Stimulated activated CD4-positive, alpha-beta T cell treated with anti-CD3 and anti-CD28 coated beads, Interleukin-12 subunit alpha, Interleukin-12 subunit beta, amount 100 ng/mL, for 24 hours (primary cell): ENCODE data around the gene PIN4.
"Not testable (repeated sequence)": the region's sequence is repeated elsewhere in the genome, so short reads cannot be mapped to it uniquely, and the experiment has no call there.

Experiments
- DNase-seq, 2 experiments: peaks; one replicate each; pipeline ENCODE4 v3.0.0-alpha.2; 2020; ENCODE audit warnings: low read depth in 2 of 2

PIN4 gene

DNA sequence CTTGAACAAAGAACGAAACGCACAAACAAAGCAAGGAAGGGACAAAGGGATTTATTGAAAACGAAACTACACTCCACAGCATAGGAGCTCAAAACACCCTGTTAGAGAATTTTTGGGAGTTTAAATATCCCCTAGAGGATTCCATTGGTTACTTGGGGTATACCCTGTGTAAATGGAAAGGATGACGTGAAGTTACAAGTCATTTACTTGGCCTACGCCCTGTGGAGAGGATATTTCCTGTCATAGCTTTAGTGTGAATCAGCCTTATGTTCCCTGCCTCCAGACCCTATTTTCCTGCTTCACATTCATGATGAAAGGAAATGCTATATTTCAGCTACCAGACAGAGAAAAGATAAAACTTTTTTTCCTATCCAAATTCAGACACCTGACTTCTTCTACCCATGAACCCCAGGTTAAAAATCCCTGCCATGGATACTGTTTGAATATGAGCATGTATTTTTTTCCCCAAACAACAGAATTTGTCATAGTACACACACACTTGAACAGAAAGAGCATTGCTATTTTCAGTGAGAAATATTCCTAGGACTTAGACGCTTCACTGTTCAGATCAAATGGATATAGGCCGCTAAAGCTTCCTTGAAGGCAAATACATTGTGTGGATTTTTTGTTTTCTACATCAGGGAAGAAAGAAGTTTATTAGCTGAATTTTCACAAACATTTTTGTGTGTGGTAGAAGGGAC is 20.4 kb downstream of the PIN4 start:
- DNase-seq, result no peak

DNA sequence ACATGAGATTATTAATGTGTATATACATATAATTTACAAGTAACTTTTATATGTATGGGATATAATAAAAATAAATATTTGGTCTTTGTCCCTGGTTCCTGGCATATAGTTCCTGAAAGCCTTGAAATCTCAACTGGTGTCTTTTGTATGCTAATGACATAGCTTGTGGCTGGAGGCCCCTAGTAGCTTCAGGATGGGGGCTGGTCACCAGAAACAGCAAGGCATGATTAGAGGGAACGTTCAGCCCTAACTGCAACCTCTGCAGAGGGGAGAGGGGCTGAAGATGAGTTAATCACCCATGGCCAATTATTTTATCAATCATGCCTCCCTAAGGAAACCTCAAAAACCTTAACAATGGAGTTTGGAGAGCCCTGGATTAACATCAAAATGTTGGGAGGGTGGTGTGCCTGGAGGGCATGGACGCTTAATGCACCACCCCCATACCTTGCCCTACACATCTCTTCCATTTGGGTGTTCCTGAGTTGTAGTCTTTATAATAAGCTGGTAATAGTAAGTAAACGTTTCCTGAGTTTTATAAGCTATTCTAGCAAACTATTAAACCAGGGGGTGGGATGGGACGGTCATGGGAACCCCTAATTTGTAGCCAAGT is 21.3 kb downstream of the PIN4 start:
- DNase-seq, result no peak

DNA sequence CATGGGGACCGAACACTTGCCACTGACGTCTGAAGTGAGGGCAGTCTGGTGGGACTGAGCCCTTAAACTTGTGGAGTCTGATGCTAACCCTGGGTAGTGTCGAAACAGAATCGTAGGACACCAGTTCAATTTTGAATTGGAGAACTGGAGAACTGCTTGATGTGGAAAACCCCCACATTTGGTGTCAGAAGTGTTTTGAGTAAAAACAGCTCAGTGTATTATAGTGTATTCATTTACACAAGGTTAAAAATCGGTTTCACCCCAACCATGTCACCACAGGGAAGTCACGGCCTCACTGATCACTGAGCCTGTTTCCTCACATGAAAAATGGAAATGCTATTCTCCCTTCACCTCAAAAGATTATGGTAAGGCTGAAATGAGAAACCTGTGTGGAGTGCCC is 21.9 kb downstream of the PIN4 start:
- no peak for DNase-seq

DNA sequence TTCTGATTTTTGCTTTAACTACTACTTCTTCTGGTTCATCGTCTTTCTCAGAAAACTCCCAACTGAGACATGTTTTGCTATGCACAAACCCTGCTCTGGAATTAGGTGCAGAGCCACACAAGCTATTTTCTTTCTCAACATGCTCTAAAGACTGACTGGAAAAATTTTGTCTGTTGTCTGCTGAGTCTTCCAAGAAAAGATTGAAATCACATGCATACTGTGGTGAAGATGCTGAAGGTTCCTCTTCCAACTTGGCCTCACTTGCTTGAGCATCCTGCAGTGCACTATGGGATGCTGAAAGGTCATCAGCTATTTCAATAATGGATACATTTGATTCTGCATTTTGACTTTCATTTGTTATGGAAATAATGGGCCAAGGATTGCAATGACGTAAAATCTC is 24.1 kb downstream of the PIN4 start:
- DNase-seq, result no peak

DNA sequence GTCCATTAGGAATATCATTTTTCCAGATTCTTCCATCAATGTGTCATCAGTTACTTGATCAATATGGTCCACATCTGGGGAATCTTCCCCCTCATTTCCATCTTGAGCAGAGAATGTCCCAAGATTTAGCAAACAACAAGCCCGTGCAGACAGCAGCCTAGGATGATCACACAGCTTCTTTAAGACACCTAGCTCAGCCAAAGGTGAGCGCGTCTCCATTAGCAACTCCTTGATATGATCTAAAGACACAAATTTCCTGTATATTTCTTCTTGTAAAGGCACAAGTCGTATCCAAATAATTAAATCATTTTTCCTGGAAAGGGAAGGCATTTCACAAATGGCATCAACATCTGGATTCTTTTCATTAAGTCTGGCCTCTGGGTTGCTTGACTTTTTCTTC is 25.8 kb downstream of the PIN4 start:
- DNase-seq, result no peak

DNA sequence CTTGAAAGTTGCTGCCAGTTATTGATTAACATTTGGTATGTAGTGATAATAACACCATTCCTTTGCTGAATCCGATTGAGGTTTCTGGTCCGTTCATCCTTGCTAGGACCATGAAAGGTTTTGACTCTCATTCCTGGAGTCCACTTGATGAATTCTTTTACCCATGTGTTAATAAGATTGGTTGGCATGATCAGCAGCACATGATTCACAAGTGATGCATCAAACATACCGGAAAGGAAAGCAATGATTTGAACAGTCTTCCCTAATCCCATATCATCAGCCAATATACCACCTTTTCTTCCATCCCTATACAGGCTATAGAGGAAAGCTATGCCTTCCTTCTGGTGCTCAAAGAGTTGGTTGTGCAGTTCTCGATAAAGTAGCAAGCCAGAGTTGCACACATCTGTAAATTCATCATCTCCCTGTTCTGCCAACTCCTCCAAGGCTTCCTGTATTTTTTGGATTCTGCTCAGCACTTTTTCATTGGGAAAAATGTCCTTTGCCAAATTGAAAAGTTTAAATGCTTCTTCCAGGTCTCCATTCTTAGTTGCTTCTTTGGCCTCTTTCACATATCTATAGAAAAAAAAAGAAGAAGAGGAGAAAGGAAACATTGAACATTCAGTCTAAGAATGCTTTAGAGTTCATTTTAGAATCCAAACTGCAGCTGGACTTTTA is 26.7 kb downstream of the PIN4 start:
- no peak for DNase-seq

DNA sequence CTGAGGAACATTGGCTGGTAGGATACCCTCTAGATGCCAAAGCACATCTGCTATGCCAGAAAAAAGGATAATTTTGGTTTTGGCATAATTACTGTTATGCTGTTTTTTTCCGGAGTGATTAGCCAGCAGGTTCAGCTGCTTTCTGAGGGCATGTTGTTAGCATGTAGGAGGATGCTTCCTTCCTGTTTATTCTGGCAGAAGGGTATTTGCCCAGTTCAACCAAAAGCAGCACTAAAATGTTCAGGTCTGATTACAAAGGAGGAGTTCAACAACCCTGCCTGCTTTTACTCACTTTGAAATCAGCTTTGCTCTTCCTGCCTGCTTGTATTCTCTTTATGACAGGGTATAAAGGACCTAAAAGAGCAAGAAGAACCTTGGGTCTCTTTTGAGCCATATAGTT is 35.4 kb downstream of the PIN4 start:
- DNase-seq, result no peak

DNA sequence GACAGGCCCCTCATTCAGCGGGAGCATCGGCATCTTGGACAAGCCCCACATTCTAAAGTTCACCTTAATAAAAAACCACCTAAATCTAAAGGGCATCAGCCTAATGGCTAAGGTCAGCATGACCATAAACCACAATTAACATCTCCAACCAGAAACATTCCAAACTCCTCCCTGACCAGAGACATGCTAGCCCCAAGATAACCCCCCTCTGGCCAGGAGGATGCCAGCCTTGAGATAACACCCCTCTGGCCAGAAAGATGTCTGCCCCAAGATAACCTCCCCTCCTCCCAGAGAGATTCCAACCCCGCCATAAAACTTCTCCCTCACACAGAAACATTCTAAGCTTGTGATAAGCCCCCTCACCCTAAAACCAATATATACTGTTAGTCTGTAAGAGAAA is 38.8 kb downstream of the PIN4 start:
- DNase-seq, result not testable (repeated sequence)

DNA sequence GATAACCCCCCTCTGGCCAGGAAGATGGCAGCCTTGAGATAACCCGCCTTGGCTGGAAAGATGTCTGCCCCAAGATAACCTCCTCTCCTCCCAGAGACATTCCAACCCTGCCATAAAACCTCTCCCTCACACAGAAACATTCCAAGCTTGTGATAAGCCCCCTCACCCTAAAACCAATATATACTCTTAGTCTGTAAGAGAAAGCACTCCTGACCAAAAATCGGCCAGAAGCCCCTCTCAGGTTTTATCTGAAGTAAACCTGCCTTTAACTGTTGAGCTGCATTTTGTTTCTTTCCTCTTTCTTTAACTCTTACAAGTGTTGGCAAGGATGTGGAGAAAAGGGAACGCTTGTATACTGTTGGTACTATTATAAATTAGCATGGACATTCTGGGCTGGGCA is 48.7 kb downstream of the PIN4 start:
- DNase-seq, result no peak

DNA sequence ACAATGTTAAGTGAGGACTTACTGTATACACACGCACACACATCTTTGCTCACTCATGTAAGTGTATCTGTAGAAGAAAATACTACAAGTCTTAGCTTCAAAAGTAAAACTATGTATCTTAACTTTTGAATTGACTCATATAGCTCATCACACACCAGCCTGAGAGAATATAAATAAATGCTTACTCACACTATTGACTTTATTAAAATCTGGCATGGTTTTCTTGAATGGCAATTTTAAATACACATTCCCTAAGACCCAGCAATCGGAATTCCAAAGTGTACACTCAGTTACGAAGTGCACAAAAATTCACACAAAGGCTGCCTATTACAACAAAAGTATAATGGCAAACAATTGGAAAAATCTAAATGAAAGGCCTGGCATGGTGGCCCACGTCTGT is 55.3 kb downstream of the PIN4 start:
- no peak for DNase-seq

DNA sequence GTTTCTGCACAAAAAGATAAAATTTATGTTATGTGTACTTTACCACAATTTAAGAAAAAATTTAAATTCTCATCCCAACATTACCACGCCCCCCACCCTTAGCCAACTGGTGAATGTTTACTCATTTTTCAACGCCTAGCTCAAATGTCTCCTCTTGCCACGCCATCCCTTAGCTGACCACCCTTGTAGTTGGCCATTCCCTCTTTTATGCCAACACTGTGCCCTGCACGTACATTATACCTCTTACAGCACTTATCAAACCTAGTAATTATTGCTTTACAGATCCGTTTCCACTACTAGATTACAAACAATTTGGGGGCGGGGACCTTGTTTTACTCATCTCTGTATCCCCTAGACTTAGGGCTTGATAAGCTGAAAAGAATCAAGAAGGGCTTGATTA is 56.6 kb downstream of the PIN4 start:
- no peak for DNase-seq

DNA sequence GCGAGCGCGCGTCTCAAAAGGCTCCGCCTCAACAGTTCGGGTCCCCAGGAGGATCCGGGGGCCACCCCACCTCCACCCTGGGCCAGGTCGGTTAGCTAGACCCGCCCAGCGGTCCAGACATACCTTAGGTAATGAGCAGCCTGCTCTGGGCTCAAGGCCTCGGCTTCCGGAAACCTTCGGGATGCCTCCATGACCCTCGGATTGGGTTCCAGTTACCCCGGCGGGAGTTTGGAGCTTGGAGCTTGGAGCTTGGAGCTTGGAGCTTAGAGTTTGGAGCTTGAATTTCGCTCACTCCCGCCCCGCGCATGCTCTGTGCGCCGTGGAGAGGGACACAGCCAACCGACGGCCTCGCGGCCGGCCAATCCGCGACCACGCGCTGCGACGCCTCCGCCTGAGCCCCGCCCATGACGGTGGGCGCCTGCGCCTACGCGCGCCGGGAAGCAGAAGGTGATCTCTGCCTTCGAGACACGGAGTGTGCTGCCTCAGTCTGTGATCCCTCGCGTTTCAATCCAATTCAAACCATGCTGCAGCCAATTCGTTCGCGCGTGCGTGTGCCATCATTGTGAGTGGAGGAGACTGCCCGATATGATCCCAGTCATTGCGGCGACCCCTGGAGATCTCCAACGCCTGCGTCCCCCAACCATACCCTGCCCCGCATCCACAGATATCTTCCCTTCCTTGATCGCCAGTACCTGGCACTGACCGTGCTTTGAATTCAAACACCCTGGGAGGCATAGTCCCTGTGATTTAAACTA is 57.3 kb downstream of the PIN4 start, which contains the start of gene ERCC6L:
ERCC6L (minus strand) TSS at position 307 of the 755 bp plus-strand sequence; CDS start at position 191, 116 bp downstream.
- DNase-seq, result peak; percentile 62 to 80

DNA sequence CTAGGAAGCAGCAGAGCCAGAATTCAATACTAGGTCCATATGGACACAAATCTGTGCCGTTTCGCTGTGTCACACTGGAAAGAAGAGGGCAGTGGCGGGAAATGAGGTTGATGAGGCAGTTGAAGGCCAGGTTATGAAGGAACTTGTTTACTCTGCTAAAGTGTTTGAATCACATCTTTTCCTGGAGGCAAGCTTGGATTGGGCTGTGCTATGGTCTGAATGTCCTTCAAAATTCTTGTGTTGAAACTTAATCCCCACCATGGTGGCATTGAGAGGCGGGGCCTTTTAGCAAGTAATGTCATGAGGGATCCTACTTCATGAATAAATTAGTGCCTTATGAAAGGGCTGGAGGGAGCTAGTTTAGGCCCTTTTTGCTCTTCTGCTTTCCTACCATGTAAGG is 59.4 kb downstream of the PIN4 start:
- no peak for DNase-seq

DNA sequence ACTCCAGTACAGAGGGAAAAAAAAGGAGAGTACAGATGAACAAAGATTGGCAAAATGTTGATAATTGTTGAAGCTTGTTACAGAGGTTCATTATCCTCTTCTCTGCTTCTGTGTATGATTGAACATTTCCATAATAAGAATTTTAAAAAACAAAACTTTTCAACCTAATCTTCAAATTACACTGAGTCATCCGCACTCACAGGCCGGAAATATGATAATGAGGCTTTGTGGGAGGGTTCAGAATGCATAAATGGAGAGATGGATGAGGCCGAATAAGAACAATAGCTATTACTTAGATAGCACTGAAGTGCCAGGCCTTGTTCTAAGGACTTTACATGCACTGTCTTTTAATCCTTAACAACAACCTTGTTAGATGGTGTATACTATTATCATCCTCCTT is 61.9 kb downstream of the PIN4 start:
- no peak for DNase-seq

DNA sequence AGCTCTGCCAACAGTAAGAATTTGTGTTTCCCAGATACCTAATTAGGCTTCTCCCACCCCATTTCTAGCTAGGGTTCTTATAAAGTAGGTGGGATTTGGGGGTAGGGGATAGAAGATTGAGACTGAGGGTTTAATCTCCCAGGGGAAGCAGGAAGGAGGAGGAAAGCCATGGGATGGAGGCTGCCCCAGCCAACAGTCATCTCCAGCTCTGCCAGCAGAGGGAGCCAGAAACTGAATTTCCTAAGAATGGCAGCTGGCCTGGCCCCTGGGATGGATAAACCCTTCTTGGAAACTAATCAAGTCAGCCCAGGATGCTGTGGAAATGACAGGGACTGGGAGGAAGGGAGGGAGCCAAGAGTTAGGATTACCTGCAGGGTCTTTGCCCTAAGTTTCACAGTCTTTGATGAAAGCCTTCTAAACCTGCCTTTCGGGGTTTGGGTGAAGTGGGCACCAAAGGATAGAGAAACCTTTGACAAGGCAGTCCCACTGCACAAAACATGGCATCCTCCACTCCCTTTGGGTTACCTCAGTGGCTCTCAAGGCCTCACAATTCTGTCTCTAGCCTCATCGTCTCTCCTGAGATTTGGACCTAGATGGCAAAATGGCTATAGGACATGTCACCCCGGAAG is 64.0 kb downstream of the PIN4 start:
- peak in 1 of 2 experiments; percentile 24 for DNase-seq

DNA sequence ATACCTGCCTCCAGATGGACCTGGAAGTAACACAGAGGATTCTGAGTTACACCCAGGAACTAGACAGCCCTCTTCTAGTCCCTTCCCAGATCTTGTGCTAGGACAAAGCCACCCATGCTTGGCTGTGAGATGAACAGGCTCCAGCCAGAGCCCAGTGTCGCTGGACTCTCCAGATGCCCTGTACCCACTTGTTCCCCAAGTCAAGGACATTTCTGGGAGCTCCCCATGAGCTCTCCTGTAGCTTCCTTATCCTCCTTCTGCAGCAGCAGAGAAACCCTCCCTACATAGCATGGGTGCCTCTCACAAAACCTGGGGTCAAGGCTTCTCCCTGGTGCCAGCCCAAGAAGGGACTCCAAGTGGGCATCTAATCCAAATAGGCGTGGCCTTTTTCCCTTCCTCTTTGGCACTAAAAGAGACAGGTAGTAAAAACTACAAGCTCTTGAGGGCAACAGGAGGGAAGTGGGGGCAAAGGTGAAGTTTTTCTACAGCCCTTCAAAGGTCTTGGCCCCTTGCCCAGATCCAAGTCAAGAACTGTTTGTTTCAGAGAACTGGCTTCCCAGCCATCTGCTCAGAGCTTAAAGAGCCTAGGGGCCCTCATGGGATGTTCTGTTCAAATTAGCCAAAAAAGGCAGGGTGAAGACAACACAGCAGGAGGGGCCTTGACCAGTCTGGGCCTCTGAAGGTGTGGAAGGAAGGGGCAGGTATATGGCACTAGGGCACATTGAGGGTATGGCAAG is 65.8 kb downstream of the PIN4 start:
- DNase-seq, result no peak
